ENCODE results near the gene SYNGR1.

DNA sequence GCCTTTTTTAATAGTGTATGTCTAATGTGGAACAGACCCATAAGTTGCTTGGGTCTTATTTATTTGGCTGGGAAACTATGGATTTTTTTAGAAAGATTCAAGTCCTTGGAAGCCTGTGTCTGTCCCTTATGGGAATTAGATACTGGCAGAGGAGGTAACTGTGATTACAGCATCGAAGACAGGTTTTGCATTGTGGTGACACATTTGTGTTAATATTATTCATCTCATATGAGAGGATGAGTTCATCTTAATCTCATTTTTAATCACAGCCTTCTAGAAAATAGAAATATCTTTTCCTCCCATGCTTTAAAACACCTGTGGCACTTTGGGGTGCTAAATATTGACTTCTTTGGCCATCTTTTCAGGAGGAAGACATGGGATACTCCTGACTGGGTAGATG lies 59.0 kb downstream of the SYNGR1 start:
- no peak for TF ChIP-seq RAD21 (IDR thresholded peaks at IDR 0.05; ENCODE audit: low read depth)
- no peak for TF ChIP-seq TAF1 (IDR thresholded peaks at IDR 0.05; ENCODE audit: low read depth)
- TF ChIP-seq EP300 (IDR thresholded peaks at IDR 0.05; ENCODE audit: borderline replicate concordance) = no peak
- TF ChIP-seq NFIC (IDR thresholded peaks at IDR 0.05) = no peak
- TF ChIP-seq TCF12 (IDR thresholded peaks at IDR 0.05; ENCODE audit: low read depth) = no peak
- TF ChIP-seq, protein P1, sequence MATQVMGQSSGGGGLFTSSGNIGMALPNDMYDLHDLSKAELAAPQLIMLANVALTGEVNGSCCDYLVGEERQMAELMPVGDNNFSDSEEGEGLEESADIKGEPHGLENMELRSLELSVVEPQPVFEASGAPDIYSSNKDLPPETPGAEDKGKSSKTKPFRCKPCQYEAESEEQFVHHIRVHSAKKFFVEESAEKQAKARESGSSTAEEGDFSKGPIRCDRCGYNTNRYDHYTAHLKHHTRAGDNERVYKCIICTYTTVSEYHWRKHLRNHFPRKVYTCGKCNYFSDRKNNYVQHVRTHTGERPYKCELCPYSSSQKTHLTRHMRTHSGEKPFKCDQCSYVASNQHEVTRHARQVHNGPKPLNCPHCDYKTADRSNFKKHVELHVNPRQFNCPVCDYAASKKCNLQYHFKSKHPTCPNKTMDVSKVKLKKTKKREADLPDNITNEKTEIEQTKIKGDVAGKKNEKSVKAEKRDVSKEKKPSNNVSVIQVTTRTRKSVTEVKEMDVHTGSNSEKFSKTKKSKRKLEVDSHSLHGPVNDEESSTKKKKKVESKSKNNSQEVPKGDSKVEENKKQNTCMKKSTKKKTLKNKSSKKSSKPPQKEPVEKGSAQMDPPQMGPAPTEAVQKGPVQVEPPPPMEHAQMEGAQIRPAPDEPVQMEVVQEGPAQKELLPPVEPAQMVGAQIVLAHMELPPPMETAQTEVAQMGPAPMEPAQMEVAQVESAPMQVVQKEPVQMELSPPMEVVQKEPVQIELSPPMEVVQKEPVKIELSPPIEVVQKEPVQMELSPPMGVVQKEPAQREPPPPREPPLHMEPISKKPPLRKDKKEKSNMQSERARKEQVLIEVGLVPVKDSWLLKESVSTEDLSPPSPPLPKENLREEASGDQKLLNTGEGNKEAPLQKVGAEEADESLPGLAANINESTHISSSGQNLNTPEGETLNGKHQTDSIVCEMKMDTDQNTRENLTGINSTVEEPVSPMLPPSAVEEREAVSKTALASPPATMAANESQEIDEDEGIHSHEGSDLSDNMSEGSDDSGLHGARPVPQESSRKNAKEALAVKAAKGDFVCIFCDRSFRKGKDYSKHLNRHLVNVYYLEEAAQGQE (IDR thresholded peaks at IDR 0.05; ENCODE audit: low read depth) = no peak
- TF ChIP-seq YY1 (IDR thresholded peaks at IDR 0.05; ENCODE audit: low read depth) = no peak
